Central memory CD8-positive, alpha-beta T cell (primary cell): ENCODE data around the gene DUSP16.
"Not testable (repeated sequence)": the region's sequence is repeated elsewhere in the genome, so short reads cannot be mapped to it uniquely, and the experiment has no call there.

ENCODE experiments used
- ATAC-seq: fragments of 150-1000 bp; cut with Tn5 transposase; replicated peaks from 2 replicates; pipeline ENCODE4 v1.10.0; 2022; ENCODE audit warnings: mild to moderate bottlenecking, moderate FRiP score, moderate number of reproducible peaks; ENCODE audit not compliant: poor library complexity, severe bottlenecking; ENCODE audit errors: extremely low read depth
- DNase-seq, 2 donors: peaks; one replicate each; pipeline ENCODE4 v3.0.0; 2021; ENCODE audit warnings: low spot score in 2 of 2
- H3K27ac Mint-ChIP-seq: one replicate; pipeline ENCODE4 v1.8.0; 2022; ENCODE audit warnings: low read depth, mild to moderate bottlenecking, moderate library complexity, mixed read lengths
- H3K27me3 Mint-ChIP-seq: one replicate; pipeline ENCODE4 v1.8.0; 2022; ENCODE audit warnings: mixed read lengths
- H3K36me3 Mint-ChIP-seq: one replicate; pipeline ENCODE4 v1.8.0; 2022; ENCODE audit warnings: mild to moderate bottlenecking, moderate library complexity, mixed read lengths; ENCODE audit not compliant: insufficient read depth
- H3K4me1 Mint-ChIP-seq: one replicate; pipeline ENCODE4 v1.8.0; 2022; ENCODE audit warnings: mixed read lengths
- H3K4me3 Mint-ChIP-seq: one replicate; pipeline ENCODE4 v1.8.0; 2022; ENCODE audit warnings: mild to moderate bottlenecking, moderate library complexity, mixed read lengths
- H3K9me3 Mint-ChIP-seq: one replicate; pipeline ENCODE4 v1.8.0; 2022; ENCODE audit warnings: mixed read lengths

Gene DUSP16

DNA sequence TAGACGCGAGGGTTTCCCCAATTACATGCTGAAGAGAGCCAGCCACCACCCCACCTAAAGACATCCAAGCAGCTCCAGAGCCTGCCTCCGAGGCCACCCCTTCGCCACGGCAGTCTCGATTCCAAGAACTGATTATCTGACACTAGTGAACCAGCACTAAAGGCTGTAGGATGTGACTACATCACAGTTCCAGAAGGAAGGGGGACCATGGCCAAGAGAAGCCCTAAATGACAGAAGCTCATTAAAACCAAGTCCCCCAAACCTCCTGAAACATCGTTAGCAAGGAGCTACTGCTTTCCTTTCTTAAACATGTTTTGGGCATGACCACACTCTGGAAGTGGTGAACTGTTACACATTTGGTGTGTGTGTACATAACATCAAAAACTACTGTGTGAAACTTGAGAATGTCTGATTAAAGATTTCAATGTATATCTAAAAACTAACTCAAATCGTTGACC lies 88.2 kb downstream of the DUSP16 start:
- Mint-ChIP-seq H3K36me3 (peaks cover 21% of the 10 kb centered on the region), H3K4me1 (peaks cover 33% of the 10 kb centered on the region), H3K27ac (peak overlapping the region; percentile 100), H3K27me3 (no peaks in the 10 kb centered on the region), H3K4me3 (peak overlapping the region; percentile 71), H3K9me3 (no peaks in the 10 kb centered on the region)
- DNase-seq, result peak in 1 of 2 donors; percentile 28
- peak; percentile 59 for ATAC-seq

DNA sequence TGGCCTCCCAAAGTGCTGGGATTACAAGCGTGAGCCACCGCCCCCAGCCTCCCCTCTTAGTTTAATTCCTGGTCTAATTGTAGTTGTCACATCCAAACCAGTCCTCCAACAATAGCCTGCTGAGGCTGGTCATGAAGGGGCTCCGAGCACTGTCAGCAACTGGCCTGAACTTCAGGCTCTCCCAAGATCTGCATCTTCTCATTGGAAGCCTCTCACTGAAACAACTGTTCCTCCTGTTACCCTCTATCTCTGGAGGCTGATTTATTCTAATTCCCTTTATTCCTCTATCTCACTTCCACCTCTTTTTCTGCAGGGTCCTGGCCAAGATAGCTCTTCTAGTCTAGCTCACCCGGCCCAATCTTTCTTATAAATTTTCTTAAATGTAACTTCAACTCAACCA lies 89.4 kb downstream of the DUSP16 start:
- Mint-ChIP-seq H3K27me3 (no peaks in the 10 kb centered on the region), H3K36me3 (peaks cover 16% of the 10 kb centered on the region)

DNA sequence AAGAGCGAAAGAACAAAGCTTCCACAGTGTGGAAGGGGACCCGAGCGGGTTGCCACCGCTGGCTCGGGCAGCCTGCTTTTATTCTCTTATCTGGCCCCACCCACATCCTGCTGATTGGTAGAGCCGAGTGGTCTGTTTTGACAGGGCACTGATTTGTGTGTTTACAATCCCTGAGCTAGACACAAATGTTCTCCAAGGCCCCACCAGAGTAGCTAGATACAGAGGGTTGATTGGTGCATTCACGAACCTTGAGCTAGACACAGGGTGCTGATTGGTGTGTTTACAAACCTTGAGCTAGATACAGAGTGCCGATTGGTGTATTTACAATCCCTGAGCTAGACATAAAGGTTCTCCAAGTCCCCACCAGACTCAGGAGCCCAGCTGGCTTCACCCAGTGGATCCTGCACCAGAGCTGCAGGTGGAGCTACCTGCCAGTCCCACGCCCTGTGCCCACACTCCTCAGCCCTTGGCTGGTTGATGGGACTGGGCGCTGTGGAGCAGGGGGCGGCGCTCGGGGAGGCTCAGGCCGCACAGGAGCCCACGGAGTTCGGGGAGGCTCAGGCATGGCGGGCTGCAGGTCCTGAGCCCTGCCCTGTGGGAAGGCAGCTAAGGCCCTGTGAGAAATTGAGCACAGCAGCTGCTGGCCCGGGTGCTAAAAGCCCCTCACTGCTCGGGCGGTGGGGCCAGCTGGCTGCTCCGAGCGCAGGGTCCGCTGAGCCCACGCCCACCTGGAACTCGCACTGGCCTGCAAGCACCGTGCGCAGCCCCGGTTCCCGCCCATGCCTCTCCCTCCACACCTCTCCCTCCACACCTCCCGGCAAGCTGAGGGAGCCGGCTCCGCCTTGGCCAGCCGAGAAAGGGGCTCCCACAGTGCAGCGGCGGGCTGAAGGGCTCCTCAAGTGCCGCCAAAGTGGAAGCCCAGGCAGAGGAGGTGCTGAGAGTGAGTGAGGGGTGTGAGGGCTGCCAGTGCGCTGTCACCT lies 90.4 kb downstream of the DUSP16 start:
- not testable (repeated sequence) for ATAC-seq, H3K27ac Mint-ChIP-seq, H3K4me3 Mint-ChIP-seq, H3K27me3 Mint-ChIP-seq, H3K9me3 Mint-ChIP-seq, DNase-seq
- H3K4me1 Mint-ChIP-seq, result peaks cover 48% of the 10 kb centered on the region
- H3K36me3 Mint-ChIP-seq, result peaks cover 20% of the 10 kb centered on the region

More for the DNA sequence above, 89.4 kb downstream of the DUSP16 start:
- no peak overlapping the region for H3K4me3 Mint-ChIP-seq
- peak overlapping the region; percentile 100 for H3K27ac Mint-ChIP-seq
- H3K9me3 Mint-ChIP-seq, result no peaks in the 10 kb centered on the region
- DNase-seq, result no peak
- no peak for ATAC-seq
- H3K4me1 Mint-ChIP-seq, result peaks cover 39% of the 10 kb centered on the region

DNA sequence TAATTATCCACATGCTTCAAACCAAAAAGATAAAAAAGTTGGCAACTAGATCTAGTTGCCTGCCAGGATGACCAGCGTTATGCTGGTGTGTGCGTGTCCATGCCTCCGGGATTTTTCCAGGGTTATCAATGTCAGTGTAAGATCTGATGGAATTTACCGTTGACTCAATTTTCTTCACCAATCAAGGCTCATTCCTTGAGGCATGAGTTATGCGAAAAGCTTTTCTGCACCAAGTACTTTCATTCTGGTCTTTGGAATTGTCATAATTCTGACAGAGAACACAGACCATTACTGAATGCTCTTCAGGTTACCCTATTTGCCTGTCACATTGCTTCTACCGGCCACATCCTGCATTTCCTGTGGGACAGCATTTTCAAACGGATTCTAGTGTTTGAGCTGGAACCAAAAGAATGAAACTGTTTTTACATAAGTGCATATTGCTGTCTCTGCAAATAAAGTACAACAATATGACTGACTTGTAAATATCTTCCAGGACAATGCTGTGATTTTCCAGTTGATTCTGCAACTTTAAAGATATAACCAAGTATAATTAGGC lies 91.8 kb downstream of the DUSP16 start:
- DNase-seq (no peak), ATAC-seq (no peak)
- Mint-ChIP-seq H3K27me3 (no peaks in the 10 kb centered on the region), H3K36me3 (peaks cover 24% of the 10 kb centered on the region), H3K27ac (no peak overlapping the region), H3K9me3 (no peaks in the 10 kb centered on the region), H3K4me1 (peaks cover 54% of the 10 kb centered on the region), H3K4me3 (no peak overlapping the region)

DNA sequence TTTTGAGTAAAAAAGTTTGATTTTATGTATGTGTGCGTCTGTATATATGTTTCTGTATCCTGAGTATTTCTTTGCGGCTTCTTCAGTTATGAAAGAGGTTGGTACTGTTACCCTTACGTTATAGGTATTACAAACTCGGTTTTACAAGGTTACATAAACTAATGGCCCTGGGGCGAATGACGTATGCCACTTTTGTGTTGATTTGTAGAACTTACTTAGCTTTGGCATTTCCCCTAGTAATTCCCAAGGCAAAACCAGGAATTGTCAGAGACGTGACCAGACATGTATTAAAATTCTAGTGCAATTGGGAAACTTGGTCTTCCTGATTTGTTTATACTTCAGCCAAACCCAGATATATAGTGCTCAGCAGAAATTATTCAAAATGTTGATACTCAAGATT lies 93.3 kb downstream of the DUSP16 start:
- peaks cover 19% of the 10 kb centered on the region for H3K36me3 Mint-ChIP-seq
- H3K4me1 Mint-ChIP-seq, result peaks cover 40% of the 10 kb centered on the region

DNA sequence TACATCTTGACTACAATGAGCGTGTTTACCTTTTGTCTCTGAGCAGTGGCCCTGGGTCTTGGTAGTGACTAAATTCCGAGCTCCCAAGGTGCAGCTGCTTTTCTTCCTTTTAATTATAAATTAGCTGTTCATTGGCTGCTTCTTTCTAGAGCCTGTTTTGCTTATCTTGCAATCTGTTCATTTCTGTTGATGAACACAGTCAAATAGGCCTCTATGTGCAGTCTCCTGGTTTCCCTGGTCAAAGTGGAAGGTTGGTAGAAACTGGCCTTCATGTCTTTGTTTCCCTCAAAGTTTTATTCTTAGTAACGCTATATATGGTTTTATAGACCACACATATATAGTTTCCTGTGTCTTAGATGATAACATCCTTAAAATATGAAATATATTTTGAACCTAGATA lies 94.1 kb downstream of the DUSP16 start:
- peaks cover 19% of the 10 kb centered on the region for H3K36me3 Mint-ChIP-seq

More for the DNA sequence above, 93.3 kb downstream of the DUSP16 start:
- Mint-ChIP-seq H3K9me3 (no peaks in the 10 kb centered on the region), H3K4me3 (no peak overlapping the region), H3K27ac (no peak overlapping the region), H3K27me3 (no peaks in the 10 kb centered on the region)
- ATAC-seq, result no peak
- no peak for DNase-seq

DNA sequence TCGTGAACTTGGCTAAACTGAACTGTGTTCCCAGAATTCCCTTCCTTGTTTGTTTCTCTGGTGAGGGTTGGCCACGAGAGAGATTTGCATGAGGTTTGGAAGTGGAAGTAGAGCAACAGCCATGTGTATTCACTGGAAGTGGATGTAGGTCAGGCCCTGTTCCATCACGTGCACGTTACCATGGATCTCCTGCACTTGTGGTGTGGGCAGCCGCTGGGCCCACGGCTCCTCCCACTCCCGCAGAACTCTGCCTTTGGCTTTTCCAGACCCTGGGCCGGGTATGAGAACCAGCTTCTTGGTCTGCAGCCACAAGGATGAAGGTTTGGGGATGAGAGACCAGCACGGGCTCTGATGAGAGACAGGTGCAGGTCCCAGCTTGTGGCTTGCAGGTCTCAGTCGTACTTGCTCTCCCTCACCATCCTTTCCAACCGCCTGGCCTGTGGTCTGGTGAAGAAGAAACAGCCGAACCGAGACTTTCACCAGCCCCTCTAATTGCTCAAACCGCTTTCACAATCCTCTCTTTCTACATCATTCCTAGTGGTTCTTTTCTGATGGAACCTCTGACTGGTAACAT lies 94.9 kb downstream of the DUSP16 start:
- Mint-ChIP-seq H3K9me3 (no peaks in the 10 kb centered on the region), H3K36me3 (peaks cover 17% of the 10 kb centered on the region), H3K4me3 (no peak overlapping the region), H3K27ac (peak overlapping the region; percentile 82), H3K4me1 (peaks cover 33% of the 10 kb centered on the region), H3K27me3 (no peaks in the 10 kb centered on the region)
- DNase-seq (no peak), ATAC-seq (no peak)

More for the DNA sequence above, 94.1 kb downstream of the DUSP16 start:
- Mint-ChIP-seq H3K27ac (peak overlapping the region; percentile 82), H3K4me1 (peaks cover 34% of the 10 kb centered on the region), H3K9me3 (no peaks in the 10 kb centered on the region), H3K4me3 (no peak overlapping the region), H3K27me3 (no peaks in the 10 kb centered on the region)
- ATAC-seq (no peak), DNase-seq (no peak)

DNA sequence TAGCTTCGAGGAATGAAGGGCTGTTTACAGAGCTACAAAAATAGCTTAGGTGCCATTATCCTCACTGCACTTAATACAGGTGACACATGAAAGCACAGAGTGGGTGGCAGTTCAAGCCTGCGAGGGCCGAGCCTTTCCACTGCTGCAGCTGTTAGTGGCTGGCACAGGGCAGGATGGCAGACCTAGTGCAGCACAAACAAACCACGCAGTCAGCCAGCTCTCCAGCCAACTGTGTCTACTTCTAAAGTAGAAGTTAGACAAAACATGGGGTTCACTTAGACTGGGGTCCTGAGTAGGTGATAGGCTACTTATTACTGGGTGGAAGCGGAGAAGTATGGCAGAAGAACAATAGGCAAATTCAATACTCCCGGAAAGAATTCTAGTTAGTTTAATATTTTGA lies 95.4 kb downstream of the DUSP16 start:
- H3K4me3 Mint-ChIP-seq, result no peak overlapping the region
- no peaks in the 10 kb centered on the region for H3K9me3 Mint-ChIP-seq
- no peaks in the 10 kb centered on the region for H3K27me3 Mint-ChIP-seq
- peaks cover 17% of the 10 kb centered on the region for H3K36me3 Mint-ChIP-seq
- peaks cover 33% of the 10 kb centered on the region for H3K4me1 Mint-ChIP-seq
- ATAC-seq (peak; percentile 22), DNase-seq (no peak)
- H3K27ac Mint-ChIP-seq, result peak overlapping the region; percentile 82

DNA sequence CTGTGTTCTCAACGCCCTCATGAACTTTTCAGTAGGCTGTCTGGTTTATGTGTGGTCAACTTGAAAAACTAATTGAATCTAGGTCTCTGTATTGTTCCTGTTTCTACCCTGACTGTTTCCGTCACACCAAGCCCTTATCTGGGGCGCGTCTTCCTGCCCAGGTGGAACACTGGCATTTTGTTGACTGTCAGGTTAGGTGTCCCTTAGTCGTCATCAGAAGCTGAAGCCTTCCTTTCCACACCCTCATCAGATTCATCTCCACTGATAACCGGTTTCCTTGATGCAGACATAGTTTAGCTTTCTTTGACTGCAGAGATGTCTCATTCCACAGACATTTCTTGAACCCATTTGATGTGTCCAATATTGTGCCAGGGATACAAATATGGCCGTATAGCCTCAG lies 96.5 kb downstream of the DUSP16 start:
- Mint-ChIP-seq H3K4me3 (peak overlapping the region; percentile 37), H3K9me3 (no peaks in the 10 kb centered on the region), H3K27me3 (no peaks in the 10 kb centered on the region), H3K27ac (peak overlapping the region; percentile 89), H3K36me3 (peaks cover 19% of the 10 kb centered on the region), H3K4me1 (peaks cover 40% of the 10 kb centered on the region)
- peak; percentile 87 for ATAC-seq
- peak in 1 of 2 donors; percentile 47 for DNase-seq

DNA sequence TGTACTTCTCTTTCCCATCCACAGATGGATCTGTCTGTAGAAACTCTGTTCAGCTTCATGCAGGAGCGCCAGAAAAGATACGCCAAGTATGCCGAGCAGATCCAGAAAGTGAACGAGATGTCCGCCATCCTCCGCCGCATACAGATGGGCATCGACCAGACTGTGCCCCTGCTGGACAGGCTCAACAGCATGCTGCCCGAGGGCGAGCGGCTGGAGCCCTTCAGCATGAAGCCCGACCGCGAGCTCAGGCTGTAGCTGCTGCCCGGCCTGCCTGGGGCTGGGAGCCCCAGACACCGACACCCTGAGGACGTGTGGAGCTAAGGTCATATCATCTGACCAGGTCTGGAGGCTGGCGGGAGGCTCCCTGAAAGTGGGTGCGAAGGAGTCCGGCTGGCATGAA lies 97.1 kb downstream of the DUSP16 start:
- DNase-seq, result no peak
- Mint-ChIP-seq H3K4me1 (peaks cover 40% of the 10 kb centered on the region), H3K36me3 (peaks cover 19% of the 10 kb centered on the region), H3K9me3 (no peaks in the 10 kb centered on the region), H3K27me3 (no peaks in the 10 kb centered on the region), H3K4me3 (no peak overlapping the region), H3K27ac (peak overlapping the region; percentile 89)
- ATAC-seq, result no peak

DNA sequence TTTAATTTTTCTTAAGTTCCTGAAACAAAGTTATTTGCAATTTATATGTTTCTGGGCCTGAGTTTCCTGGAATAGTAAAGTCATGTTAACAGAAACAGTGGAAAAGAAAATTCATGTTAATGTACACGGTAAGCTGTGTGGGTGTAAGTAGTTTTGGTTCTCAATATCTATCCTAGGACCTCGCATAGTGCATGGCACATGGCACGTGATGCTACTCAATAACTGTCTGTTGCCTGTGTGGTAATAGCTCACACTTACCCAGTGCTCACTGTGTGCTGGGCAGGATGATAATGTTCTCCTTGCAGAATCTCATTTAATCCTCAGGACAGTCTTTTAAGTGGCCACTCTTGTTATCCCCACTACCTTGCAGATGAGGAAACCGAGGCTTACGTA lies 100.7 kb downstream of the DUSP16 start:
- DNase-seq, result no peak
- no peak for ATAC-seq
- Mint-ChIP-seq H3K4me3 (no peak overlapping the region), H3K36me3 (peaks cover 15% of the 10 kb centered on the region), H3K27me3 (no peaks in the 10 kb centered on the region), H3K27ac (peak overlapping the region; percentile 5), H3K9me3 (no peaks in the 10 kb centered on the region), H3K4me1 (peaks cover 25% of the 10 kb centered on the region)

DNA sequence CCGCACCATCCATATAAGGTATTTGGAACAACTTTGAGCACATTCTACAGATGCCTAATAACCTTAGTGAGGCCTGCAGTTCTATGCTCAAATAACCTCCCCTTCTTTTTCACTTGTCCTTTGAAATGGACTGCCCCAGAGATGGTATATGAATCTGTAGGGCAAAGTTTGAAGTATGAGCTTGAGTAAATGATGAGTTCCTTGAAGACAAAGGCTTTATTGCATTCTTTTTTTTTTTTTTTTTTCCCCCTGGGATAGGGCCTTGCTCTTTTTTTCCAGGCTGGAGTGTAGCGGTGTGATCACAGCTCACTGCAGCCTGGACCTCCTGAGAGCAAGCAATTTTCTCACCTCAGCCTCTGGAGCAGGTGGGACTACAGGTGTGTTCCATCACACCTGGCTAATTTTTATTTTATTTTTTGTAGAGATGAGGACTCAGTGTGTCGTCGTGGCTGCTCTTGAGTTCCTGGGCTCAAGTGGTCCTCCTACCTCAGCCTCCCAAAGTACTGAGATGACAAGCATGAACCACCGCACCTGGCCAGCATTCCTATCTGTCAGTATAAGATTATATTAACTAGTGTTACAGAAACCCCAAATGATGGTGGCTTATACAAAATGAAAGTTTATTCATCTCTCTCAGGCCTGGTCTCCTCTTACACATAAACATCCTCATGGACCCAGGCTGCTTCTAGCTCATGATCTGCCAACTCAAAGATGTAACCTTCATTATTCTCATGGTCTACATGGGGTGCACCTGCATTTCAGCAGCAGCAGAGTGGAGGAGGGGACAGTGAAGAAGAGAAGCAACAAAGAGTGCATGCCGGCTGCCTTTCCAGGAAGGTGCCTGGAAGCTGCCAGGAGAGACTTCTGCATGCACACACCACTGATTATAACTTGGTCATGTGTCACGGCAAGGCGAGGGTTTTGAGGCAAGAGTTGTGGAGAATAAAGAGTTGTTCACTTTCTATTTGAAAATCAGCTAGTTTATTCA lies 101.4 kb downstream of the DUSP16 start:
- H3K4me1 Mint-ChIP-seq, result peaks cover 21% of the 10 kb centered on the region
- H3K36me3 Mint-ChIP-seq, result peaks cover 12% of the 10 kb centered on the region
- H3K27ac Mint-ChIP-seq, result peak overlapping the region; percentile 29
- no peak overlapping the region for H3K4me3 Mint-ChIP-seq
- DNase-seq (no peak), ATAC-seq (no peak)
- no peaks in the 10 kb centered on the region for H3K27me3 Mint-ChIP-seq
- H3K9me3 Mint-ChIP-seq, result no peaks in the 10 kb centered on the region
